GM19023 (cell line): Measurements from ENCODE around the gene GLIS1.

ENCODE experiments used
- ATAC-seq: cut with Tn5 transposase; IDR thresholded peaks from one replicate; pipeline ENCODE4 v1.9.1; 2021; ENCODE audit warnings: mild to moderate bottlenecking, moderate library complexity; ENCODE audit not compliant: unreplicated experiment

The GLIS1 gene

DNA sequence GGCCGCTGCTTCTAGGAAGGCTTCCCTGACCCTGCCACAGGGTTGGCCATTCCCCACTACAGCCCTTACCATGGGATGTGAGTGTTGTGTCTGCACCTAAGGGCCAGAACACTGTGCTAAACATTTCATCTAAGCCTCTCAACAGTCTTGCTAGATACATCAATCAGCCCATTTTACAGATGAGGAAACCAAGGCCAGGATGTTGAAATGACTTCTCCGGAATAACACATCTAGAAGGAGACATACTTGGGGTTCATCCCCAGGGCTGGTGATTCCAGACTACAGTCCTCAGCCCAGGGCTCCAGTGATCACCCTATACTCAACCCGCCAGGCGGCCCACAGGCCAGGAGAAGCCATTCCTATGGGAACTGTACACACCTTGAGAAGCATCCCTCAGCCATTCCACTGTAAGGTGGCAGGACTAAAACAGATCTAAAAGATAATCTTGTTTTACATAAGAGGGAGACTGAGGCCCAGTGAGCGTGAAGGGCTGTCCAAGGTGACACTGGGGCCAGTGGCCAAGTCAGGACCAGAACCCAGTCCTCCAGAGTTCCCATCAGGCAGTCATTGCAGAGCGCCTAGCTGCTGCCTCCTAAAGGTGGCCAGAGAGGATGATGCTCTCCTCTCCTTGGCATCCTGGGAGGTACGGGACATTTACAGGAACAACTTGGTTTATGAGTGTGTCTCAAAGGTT is 119.5 kb downstream of the GLIS1 start:
- ATAC-seq: no peak

DNA sequence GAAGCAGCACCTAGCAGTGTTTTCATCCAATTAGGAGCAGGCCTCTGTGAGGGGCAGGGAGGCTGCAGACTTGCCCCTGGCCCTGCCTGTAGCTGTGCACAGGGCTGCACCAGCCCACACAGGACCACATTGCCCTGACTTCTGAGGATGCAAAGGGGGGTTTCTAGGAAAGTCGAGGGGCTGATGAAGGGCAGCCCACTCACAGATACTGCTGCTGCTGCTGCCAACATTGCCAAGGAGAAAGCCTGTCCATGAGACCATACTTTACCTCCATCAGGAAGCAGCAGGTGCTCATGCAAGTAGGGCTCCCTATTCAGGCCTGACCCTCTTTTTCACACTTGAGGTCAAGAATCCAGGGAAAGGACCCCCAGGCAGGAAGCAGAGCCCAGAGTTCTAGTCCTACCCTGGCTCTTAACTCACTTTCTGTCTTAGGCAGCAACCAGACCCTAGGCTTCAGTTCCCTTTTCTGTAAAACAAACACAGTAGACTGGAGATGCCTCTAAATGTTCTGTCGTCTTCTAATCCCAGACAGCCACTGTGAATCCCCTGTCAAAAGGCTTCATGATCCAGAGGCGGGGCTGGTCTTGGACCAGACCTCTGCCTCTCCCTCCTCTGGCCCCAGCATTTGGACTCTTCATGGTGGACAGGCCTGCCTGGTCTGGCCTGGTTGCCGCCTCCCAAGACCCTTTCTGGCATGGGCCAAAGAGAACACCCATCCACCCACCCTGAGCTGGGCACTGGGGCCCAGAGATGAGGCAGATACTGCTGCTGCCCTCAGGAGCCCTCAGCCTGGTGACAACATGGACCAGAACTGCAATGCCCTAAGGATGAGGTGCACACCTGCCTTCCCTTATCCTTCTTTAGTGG is 120.2 kb downstream of the GLIS1 start:
- ATAC-seq: no peak

DNA sequence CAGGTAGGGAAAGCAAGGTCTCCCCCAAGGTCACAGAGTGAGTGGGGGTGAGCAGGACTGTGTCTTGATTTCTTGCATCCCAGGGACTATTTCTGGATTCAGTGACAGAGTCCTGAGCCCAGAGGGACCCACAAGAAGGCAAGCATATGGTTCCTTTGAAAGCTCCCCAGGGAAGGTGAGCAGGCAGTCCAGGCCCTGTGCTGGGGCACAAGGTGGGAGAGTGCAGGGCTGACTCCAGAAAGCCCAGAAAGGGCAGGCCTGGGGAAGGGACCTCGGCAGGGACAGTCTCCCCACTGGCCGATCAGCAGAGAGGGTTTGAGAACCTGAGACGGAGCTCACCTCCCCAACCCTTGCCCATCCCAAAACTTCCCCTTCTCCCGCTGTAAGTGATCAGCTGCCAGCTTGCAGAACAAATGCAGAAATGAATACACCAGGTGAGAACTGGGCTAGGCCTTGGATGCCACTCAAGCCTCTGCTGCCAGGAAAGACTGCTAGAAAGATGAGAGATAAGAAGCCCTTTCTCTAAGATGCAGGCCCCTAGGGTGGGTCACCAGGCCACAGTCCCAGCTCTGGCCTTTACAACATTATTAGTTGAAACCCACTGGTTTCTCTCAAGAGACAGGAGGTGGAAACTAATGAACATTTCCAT is 121.0 kb downstream of the GLIS1 start:
- no peak for ATAC-seq

DNA sequence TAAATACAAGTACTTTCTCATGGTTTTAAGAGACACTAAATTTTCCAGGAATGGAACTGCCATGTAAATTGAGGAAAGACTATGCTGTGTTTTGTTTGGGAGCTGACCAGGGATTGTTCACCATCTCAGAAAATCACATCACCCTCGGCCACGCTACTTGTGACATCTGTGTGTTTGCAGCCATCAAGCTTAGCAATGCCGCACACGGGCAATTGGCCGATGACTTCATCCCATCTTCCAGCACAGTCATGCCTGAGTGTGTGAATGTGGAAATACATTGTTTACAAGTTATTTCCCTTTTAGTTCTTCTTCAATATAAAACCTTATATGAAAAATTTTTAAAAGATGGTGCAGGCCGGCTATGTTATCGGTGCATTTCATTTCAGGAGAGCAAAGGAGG is 121.6 kb downstream of the GLIS1 start:
- no peak for ATAC-seq

DNA sequence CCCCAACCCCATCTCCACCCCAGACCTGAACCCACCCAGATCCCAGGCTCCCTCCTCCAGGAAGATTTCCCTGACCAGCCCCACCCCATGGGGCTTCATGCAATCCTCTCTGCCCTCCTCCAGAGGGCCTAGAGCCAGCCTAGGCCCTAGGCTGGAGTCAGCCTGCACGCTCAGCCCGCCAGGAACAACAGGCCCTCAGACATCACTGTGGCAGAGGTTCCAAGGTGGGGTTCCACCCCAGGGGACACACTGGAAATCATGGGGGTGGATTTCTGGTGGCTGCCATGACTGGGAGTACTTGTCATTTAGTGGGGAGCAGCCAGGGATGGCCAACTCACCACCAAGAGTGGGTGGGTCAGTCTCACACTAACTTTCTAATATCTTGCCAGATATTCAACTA is 122.0 kb downstream of the GLIS1 start:
- no peak for ATAC-seq

DNA sequence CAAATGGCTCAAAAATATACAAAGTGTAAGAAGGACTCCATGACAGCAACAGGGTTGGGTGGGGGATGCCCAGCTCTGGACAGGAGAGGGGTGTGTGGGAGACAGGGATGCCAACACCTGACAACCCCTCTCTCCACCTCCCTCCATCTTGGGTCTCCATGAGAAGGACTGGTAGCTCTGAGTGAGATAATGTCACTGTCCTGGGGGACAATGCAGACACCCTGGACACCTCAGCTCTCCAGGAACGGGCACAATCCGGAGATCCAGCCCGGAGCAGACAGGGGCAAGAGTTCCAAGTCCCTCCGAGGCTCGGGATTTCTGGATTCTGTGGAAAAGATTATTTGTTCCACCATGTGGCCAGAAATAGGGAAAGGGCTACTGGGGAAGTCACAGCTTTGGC is 122.5 kb downstream of the GLIS1 start:
- ATAC-seq: no peak

DNA sequence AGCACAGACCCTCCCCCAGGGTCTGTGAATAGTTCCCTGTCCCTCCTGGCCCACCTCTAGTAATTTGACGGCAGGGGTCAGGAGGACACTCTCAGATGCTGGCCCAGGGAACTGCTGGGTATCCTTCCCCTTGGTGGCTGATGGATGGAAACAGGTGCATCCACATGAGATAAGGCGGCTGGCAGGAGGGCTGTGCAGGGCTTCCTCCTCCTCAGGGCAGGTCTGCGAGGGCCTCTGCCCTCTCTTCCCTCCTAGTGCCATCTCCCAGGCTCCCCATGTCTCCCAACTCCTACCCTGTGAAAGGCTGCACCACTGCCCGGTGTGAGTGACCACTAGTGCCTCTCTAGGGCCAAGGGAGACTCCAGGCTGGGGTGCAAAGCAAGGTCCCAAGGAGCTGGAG is 123.9 kb downstream of the GLIS1 start:
- ATAC-seq: no peak

DNA sequence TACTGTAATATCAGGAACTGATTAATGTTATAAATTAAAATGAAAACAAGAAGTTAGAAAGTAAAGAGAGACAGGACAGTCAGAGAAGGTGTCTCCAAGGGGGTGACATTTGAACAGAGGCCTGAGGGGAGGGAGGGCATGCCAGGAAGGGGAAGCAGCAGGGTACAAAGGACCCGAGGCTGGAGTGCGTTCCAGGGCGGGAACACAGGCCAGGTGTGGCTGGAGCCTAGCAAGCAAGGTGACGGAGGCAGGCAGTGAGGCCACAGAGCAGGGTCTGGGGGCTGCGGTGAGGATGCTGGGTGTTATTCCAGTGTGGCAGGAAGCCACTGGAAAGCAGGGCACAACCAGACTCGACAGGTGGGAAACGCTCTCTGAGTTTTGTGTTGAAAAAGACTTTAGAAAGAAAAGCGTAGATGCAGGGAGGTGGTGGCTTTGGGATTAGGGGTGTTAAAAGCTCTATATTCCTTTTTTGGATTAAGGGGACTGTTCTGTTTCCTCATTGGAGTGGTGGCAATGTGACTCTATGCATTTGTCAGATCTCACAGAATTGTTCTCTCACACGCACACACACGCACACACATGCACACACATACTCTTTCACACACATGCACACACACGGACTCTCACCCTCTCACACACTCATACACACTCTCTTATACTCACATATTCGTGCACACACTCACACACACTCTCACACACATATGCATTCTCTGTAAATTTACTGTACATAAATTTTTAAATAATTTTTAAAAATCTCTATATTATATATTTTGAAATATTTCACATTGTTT is 124.5 kb downstream of the GLIS1 start:
- no peak for ATAC-seq

DNA sequence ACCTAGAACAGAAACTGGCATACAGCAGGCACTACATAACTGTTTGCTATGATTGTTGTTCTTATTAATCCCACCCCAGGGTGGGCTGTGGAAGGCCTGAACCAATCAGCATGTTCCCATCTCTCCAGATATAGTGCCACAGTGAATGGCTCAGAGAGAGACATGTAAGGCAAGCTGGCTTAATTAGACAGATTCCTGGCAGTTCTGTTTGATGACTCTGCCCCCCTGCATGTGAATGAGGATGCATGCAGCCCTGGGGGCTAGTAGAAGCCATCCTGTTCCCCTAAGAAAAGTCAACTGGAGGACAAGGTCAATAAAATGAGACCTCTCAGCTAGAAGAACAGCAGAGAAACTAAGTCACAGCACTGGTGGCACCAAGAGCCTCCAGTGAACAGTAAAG is 130.3 kb downstream of the GLIS1 start:
- no peak for ATAC-seq

DNA sequence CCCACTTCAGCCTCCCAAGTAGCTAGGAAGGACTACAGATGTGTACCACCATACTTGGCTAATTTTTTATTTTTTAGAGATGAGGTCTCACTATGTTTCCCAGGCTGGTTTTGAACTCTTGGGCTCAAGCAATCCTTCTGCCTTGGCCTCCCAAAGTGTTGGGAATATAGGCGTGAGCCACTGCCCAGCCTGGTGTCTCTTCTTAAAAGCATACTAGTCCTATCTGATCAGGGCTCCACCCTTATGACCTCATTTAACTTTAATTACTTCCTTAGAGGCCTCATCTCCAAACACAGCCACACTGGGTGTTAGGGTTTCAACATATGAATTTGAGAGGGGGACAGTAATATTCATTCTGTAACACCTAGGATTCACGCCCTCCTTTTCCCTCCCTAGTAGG is 130.9 kb downstream of the GLIS1 start:
- no peak for ATAC-seq

DNA sequence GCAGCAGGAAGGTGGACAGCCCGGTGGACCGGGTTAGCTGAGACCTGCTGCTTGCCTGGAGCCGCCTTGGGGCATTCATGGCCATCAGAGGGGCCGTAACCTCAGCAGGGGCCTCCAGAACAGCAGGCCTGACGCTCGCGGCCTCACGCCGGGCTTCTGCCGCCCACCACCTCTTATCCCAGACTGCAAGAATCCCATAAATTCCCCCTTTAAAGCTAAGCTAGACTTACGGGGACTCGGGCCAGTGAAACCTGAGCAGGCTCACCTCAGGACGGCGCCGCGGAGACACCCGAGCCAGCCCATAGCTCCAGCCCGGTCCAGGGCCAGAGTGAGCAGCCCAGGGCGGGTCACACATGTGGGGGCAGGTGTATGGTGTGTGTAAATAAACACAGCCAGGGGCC is 132.3 kb downstream of the GLIS1 start:
- ATAC-seq: no peak

DNA sequence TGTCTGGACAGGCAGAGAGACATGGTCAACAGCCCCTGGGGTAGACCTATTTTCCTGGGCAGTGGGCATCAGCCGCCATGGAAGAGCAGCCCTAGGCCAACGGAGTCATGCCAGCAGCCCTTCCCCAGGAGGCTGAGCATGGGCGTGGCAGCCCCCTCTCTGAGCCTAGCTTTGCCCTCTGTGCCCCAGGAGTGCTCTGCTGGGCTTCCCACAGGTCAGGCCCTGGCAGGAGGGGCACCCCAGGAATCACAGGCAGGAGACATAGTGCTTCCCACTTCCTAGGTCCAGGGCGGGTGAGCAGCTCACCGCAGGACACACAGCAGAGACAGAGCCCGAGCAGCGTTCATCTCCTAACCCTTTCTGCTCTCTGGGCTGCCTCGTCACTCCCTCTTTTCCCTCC is 132.8 kb downstream of the GLIS1 start:
- no peak for ATAC-seq

DNA sequence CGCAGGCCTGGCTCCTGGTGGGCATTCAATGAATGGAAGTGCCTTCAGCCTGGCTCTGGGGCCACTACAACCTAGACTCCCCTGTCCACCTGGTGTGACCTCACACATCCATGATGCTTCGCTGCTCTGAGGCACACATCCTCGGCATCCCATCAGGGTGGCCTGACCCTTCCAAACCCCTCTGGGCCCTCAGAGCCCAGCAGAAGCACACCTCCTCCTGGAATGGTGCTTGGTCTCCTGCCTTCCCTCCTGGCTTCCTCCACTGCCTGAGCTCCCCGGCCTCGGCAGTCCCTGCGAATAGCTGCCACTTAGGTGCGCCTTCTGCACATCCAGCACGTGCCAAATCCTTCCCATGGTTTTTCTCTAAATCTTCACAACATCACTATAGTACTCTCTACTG is 133.8 kb downstream of the GLIS1 start:
- ATAC-seq: no peak

DNA sequence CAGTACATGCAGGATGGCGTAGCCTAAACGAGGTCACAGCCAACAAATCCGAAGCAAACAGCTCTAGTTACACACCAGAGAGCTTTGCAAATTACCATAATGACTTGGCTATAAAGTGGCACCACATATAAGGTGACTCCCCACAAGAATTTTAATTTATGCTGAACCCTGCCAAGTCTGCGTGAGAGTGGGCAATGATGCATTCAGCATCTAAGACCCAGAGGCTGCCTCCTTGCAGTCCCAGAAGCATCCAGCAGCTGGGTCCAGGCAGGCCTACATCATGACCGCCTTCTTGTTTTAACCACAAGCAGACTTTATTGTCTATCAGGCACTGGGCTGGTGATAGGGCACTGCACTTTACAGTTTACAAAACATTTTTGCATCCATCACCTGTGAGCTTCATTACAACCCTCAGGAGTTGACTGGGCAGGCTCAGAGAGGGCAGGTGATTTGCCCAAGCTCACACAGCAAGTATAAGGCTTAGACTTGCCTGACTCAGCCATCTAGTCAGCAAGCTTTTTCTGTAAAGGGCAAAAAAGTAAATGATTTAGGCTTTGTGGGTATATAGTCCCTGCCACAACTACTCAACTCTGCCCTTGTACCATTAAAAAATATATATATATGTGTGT is 134.6 kb downstream of the GLIS1 start:
- no peak for ATAC-seq

DNA sequence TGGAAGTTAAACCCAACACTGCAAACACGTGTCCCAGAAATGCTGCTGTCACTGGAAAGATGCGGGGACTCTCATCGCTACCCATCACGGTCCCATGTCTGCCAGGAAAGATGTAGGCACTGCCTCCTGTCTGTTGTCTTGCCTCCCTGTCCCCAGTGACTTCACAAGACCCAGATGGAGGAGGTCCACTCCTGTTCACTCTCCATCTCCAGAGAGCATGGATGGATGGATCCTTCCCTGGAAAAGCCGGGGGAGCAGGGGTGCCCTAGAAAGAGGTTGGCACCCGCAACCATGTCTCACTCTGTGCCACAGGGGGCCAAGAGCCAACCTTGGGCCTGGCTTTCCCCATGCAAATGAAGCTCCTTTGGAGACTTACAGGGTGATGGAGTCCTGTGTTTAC is 135.5 kb downstream of the GLIS1 start:
- no peak for ATAC-seq

DNA sequence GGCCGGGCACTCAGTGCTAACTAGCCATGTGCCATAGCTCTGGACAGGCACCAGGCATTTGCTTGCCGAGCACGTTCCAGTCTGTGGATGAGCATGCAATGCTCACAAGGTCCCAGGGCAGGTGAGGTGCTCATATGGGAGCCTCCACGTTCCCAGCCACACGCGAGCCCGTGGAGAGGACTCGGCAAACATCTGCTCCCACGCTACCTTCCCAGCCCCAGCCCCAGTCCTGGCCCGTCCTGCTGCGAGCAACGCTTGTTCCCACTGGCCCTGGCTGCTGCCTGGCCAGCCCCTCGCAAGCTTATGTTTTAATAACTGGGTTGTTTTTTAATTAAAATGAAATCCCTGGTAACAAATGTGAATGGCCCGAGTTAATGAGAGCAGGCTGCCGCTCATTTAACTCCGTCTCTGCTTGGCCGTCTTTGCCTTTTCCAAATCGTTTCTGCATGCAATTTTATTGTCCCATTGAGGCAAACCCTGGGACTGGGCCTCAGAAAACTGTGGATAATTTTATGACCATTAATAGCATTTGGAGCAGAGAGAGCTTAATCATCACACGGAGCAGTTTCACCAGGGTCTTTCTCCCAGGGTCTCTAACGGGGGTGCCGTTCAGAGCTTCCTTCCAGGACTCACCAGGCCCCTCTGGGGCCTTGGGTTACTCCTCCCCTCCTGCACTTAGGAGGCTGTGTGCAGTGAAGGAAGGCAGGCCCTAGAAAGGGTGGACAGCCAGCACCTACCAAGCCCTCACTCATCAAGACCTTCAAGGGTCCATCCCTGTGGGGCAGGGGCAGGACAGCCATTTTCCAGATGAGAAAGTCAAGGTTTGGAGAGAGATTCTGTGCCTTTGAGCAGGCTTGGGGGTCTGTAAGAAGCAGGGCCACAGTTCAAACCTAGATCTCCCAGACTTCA is 136.8 kb downstream of the GLIS1 start:
- no peak for ATAC-seq

DNA sequence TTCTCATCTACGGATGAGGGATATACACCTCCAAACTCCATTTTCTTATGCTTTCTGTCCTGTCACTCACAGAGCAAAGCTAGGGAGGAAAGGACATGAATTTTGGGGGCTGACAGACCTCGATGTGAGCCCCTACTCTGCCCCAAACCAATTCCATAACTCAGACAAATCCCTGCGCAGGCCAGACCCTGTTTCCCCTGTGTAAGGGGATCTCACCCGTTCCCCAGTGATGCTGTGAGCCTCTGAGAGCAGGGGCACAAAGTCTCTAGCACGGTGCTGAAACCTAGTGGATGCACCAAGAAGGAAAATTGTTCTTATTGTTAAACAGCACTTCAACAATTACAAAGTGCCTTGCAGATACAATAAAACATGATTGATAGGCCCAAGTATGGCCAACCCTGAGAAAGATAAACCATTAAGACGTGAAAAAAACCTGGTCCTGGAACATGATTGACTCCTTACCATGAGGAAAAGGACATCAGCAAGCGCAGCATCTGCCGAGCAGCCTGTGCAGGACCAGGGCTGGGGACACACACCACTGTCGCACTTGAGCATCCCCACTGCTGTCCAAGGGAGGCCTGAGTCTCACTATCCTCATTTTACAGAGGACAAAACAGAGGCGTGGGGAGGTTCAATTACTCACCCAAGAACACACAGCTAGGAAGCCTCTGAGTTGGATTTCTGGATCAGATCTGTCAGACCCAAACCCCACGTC is 137.8 kb downstream of the GLIS1 start:
- no peak for ATAC-seq

DNA sequence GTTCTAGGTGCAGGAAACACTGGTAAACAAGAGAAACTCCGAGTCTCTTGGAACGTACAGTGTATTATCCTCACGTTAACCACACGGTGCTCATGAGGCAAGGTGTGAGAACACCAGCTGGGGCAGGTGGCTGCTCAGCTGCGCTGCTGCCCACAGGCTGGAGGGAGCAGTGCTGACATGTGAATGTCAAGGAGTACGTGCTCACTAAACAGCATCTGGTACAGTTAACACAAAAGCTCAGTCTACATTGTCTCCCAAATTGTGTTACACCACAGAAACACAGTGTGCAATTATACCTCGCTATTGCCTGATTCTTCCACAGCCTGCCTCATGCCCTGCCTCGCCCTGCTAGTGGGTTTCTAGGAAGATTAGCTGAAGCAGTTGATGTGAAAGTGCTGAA is 138.4 kb downstream of the GLIS1 start:
- ATAC-seq: no peak

DNA sequence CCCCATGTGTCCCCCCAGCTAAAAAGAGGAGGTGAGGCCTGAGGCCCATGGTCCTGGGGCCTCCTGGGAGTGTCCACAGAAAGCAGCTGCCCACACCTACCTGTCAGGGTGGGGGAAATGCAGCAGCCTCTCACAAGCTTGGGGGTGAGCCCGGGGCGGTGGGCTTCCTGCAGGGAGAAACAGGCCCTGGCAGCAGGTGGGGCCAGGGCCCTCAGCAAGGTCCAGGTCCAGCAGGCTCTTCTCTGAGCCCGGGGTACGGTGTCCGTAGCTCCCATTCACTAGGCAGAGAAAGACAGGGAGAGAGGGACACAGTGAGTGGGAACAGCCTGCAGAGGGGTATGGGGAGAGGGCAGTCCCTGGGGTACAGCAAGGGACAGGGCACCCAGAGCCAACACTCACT is 139.0 kb downstream of the GLIS1 start:
- ATAC-seq: no peak
